Measurements from ENCODE around the gene DICER1.

DNA sequence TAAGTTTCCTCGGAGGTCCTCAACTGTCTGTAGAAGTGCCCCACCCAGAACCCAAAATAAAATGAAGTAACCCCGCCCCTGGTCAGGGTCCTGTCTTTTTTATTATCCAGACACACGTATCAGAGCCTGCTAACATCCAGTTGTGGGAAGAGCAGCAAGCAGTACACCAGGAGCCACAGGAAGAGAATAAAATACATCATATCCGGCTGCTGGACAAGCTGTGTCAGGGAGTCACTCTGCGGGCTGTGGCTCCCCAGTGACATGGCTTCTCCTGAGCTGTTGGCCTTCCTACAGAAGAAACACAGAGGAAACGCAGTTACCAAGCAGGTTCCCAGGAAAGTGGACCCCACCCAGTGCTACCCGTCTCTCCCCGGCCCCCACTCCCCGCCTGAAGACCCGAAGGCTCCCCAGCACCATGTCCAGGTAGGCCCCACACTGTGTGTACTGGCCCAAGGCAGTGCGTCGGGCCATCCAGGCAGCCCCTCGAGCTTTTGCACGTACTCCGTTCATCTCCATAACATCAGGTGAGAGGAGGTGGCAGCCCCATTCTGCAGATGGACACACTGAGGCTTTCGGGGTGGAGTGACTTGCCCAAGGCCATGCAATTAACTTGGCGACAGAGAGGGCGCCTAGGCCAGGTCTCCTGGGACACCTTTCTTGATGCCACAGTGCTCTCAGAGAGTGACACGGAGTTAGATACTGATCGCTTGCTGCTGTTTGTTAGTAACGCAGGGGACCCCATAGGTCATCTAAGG, 34.3 kb upstream of the DICER1 start:
- TF ChIP-seq POLR2A (IDR thresholded peaks at IDR 0.05), result no peak
- TF ChIP-seq, protein P1, sequence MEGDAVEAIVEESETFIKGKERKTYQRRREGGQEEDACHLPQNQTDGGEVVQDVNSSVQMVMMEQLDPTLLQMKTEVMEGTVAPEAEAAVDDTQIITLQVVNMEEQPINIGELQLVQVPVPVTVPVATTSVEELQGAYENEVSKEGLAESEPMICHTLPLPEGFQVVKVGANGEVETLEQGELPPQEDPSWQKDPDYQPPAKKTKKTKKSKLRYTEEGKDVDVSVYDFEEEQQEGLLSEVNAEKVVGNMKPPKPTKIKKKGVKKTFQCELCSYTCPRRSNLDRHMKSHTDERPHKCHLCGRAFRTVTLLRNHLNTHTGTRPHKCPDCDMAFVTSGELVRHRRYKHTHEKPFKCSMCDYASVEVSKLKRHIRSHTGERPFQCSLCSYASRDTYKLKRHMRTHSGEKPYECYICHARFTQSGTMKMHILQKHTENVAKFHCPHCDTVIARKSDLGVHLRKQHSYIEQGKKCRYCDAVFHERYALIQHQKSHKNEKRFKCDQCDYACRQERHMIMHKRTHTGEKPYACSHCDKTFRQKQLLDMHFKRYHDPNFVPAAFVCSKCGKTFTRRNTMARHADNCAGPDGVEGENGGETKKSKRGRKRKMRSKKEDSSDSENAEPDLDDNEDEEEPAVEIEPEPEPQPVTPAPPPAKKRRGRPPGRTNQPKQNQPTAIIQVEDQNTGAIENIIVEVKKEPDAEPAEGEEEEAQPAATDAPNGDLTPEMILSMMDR (IDR thresholded peaks at IDR 0.05), result no peak

All from adrenal gland (tissue), 5 donors.